H9 (cell line): ENCODE data around the gene ATP8A2. TPM values are rescaled to one million over a fixed set of nuclear protein-coding genes. Genes with fewer than 3 reads are reported as not detected.

Experiments
- DNase-seq: peaks from one replicate; pipeline ENCODE4 v3.0.0-alpha.2; 2017
- H2AFZ ChIP-seq: one replicate; pipeline ENCODE4 v1.6.1; 2013; ENCODE audit warnings: mild to moderate bottlenecking, low read length, control low read depth, moderate library complexity
- H2AK5ac ChIP-seq: 2 replicates; pipeline ENCODE4 v1.6.1; 2013; ENCODE audit warnings: low read length, control low read depth, mixed read lengths; ENCODE audit not compliant: insufficient read length
- H2BK120ac ChIP-seq: one replicate; pipeline ENCODE4 v1.6.1; 2013; ENCODE audit warnings: low read depth, mild to moderate bottlenecking, low read length, control low read depth, inconsistent platforms; ENCODE audit not compliant: poor library complexity, severe bottlenecking
- H2BK12ac ChIP-seq: 2 replicates; pipeline ENCODE4 v1.6.1; 2013; ENCODE audit warnings: low read length, control low read depth, mixed read lengths, low read depth; ENCODE audit not compliant: insufficient read length
- H2BK15ac ChIP-seq: 2 replicates; pipeline ENCODE4 v1.6.1; 2013; ENCODE audit warnings: low read depth, low read length, control low read depth
- H2BK20ac ChIP-seq: one replicate; pipeline ENCODE4 v1.6.1; 2013; ENCODE audit warnings: low read depth, mild to moderate bottlenecking, low read length, control low read depth, inconsistent platforms; ENCODE audit not compliant: poor library complexity, severe bottlenecking
- H2BK5ac ChIP-seq: 2 replicates; pipeline ENCODE4 v1.6.1; 2013; ENCODE audit warnings: low read length, control low read depth, mixed read lengths; ENCODE audit not compliant: insufficient read length
- H3K14ac ChIP-seq: 2 replicates; pipeline ENCODE4 v1.6.1; 2013; ENCODE audit warnings: low read length, control low read depth; ENCODE audit not compliant: insufficient read depth
- H3K18ac ChIP-seq: 2 replicates; pipeline ENCODE4 v1.6.1; 2013; ENCODE audit warnings: low read depth, mild to moderate bottlenecking, mixed read lengths, low read length, control low read depth; ENCODE audit not compliant: insufficient read length
- H3K23ac ChIP-seq: 2 replicates; pipeline ENCODE4 v1.6.1; 2013; ENCODE audit warnings: low read length, control low read depth, mixed read lengths, low read depth; ENCODE audit not compliant: insufficient read length
- H3K23me2 ChIP-seq: 2 replicates; pipeline ENCODE4 v1.6.1; 2013; ENCODE audit warnings: low read depth, mild to moderate bottlenecking, mixed read lengths, low read length, control low read depth; ENCODE audit not compliant: insufficient read length, poor library complexity, severe bottlenecking
- H3K27ac ChIP-seq: 2 replicates; pipeline ENCODE4 v1.5.1; 2013; ENCODE audit warnings: low read length, control low read depth, mixed read lengths, low read depth; ENCODE audit not compliant: insufficient read length
- H3K27me3 ChIP-seq: 2 replicates; pipeline ENCODE4 v1.6.1; 2013; ENCODE audit warnings: low read length, control low read depth, inconsistent platforms; ENCODE audit not compliant: insufficient read depth
- H3K4ac ChIP-seq: 2 replicates; pipeline ENCODE4 v1.6.1; 2013; ENCODE audit warnings: low read depth, mild to moderate bottlenecking, control low read depth, inconsistent platforms, low read length, moderate library complexity
- H3K4me1 ChIP-seq: 2 replicates; pipeline ENCODE4 v1.6.1; 2013; ENCODE audit warnings: low read length, control low read depth, inconsistent platforms; ENCODE audit not compliant: insufficient read depth
- H3K4me2 ChIP-seq: 2 replicates; pipeline ENCODE4 v1.6.1; 2013; ENCODE audit warnings: low read length, control low read depth, mixed read lengths; ENCODE audit not compliant: insufficient read length, insufficient read depth
- H3K56ac ChIP-seq: 2 replicates; pipeline ENCODE4 v1.6.1; 2013; ENCODE audit warnings: low read depth, mild to moderate bottlenecking, mixed read lengths, low read length, control low read depth; ENCODE audit not compliant: insufficient read length
- H3K79me1 ChIP-seq: 2 replicates; pipeline ENCODE4 v1.6.1; 2013; ENCODE audit warnings: low read depth, mild to moderate bottlenecking, moderate library complexity, low read length, control low read depth, inconsistent platforms; ENCODE audit not compliant: insufficient read depth, poor library complexity, severe bottlenecking
- H3K79me2 ChIP-seq: 2 replicates; pipeline ENCODE4 v1.6.1; 2013; ENCODE audit warnings: low read length, control low read depth, inconsistent platforms; ENCODE audit not compliant: insufficient read depth
- H3K9ac ChIP-seq: 2 replicates; pipeline ENCODE4 v1.6.1; 2013; ENCODE audit warnings: low read length, control low read depth, mixed read lengths; ENCODE audit not compliant: insufficient read length; ENCODE audit errors: extremely low read depth
- H3K9me3 ChIP-seq: one replicate; pipeline ENCODE4 v1.6.1; 2013; ENCODE audit warnings: low read depth, low read length, inconsistent platforms; ENCODE audit not compliant: control insufficient read depth
- H3T11ph ChIP-seq: one replicate; pipeline ENCODE4 v1.6.1; 2013; ENCODE audit warnings: mild to moderate bottlenecking, low read length, control low read depth, inconsistent platforms
- H4K20me1 ChIP-seq: one replicate; pipeline ENCODE4 v1.6.1; 2013; ENCODE audit not compliant: control insufficient read depth, insufficient read length, insufficient read depth
- H4K5ac ChIP-seq: 2 replicates; pipeline ENCODE4 v1.6.1; 2013; ENCODE audit warnings: low read depth, mild to moderate bottlenecking, mixed read lengths, low read length, control low read depth; ENCODE audit not compliant: insufficient read length
- H4K8ac ChIP-seq: replicated peaks from 2 replicates; pipeline ENCODE4 v1.6.1; 2013; ENCODE audit warnings: low read length, control low read depth, mixed read lengths, low read depth; ENCODE audit not compliant: insufficient read length
- H4K91ac ChIP-seq: 2 replicates; pipeline ENCODE4 v1.6.1; 2013; ENCODE audit warnings: low read depth, mild to moderate bottlenecking, moderate library complexity, mixed read lengths, low read length, control low read depth; ENCODE audit not compliant: insufficient read length
- H3K27ac Mint-ChIP-seq, 3 experiments: 2 replicates in 2 of 3; 3 replicates in 1 of 3; pipeline ENCODE4 v1.8.0; 2020 to 2021; ENCODE audit warnings: mixed read lengths in 3 of 3, mild to moderate bottlenecking in 1 of 3, moderate library complexity in 1 of 3
- H3K27me3 Mint-ChIP-seq: 2 replicates; pipeline ENCODE4 v1.8.0; 2021; ENCODE audit warnings: low read depth, mild to moderate bottlenecking, moderate library complexity, mixed read lengths
- H3K36me3 Mint-ChIP-seq, 3 experiments: 2 replicates in 2 of 3; 3 replicates in 1 of 3; pipeline ENCODE4 v1.8.0; 2020 to 2021; ENCODE audit warnings: low read depth in 3 of 3, mixed read lengths in 3 of 3; ENCODE audit not compliant: insufficient read depth in 1 of 3
- H3K4me1 Mint-ChIP-seq, 2 experiments: 2 replicates each; pipeline ENCODE4 v1.8.0; 2020; ENCODE audit warnings: mixed read lengths in 2 of 2
- H3K4me3 Mint-ChIP-seq, 2 experiments: 2 replicates in 1 of 2; 3 replicates in 1 of 2; pipeline ENCODE4 v1.8.0; 2020 to 2021; ENCODE audit warnings: mild to moderate bottlenecking in 2 of 2, mixed read lengths in 2 of 2, moderate library complexity in 1 of 2
- H3K9me3 Mint-ChIP-seq, 2 experiments: 2 replicates in 1 of 2; 3 replicates in 1 of 2; pipeline ENCODE4 v1.8.0; 2020; ENCODE audit warnings: mild to moderate bottlenecking in 2 of 2, mixed read lengths in 2 of 2, moderate library complexity in 1 of 2
- WGBS: extraction: QIAGEN DNeasy Blood & Tissue Kit; methylation state at CpG from one replicate; pipeline ENCODE4 v1.1.7; 2013; ENCODE audit warnings: missing lambda C conversion rate, low lambda C conversion rate, mixed read lengths; ENCODE audit not compliant: insufficient read length; ENCODE audit errors: extremely low coverage; 5-methylcytosine and 5-hydroxymethylcytosine counted together
- total RNA-seq: library from RNA; stranded (reverse); gene quantifications from 2 replicates; pipeline ENCODE4 v1.2.1, GENCODE V29; 2021
- TF ChIP-seq, protein P1 (sequence below): fragments of 200-600 bp; sonication (generic); conservative IDR thresholded peaks from 3 replicates; pipeline ENCODE4 v1.8.0; 2021; ENCODE audit warnings: antibody characterized with exemption, mild to moderate bottlenecking

ATP8A2 gene
- total RNA-seq, 1 experiment from 2014 or later, result 18.2 TPM

- Histone ChIP-seq H3K4me1 (peaks cover 4% of the 10 kb centered on the region; the same call in 1 of the 2 replicates), H3K56ac (no peak overlapping the region), H3K9me3 (no peaks in the 10 kb centered on the region), H2BK20ac (no peak overlapping the region), H3K4ac (no peak overlapping the region), H2BK120ac (no peak overlapping the region), H3K23ac (no peak overlapping the region), H3K27ac (no peak overlapping the region), H3K14ac (no peak overlapping the region; the same call in 1 of the 2 replicates), H3K23me2 (peaks cover 20% of the 10 kb centered on the region), H3K79me2 (no peaks in the 10 kb centered on the region), H3K4me2 (peak overlapping the region; percentile 70), H3K9ac (no peak overlapping the region), H2BK5ac (no peak overlapping the region), H4K20me1 (no peaks in the 10 kb centered on the region), H2BK15ac (no peak overlapping the region), H3K79me1 (no peaks in the 10 kb centered on the region), H2AK5ac (no peak overlapping the region), H4K5ac (no peak overlapping the region), H4K8ac (no peak overlapping the region), H2BK12ac (no peak overlapping the region), H2AFZ (no peak overlapping the region), H4K91ac (no peak overlapping the region), H3K27me3 (peaks cover 6% of the 10 kb centered on the region; the same call in 1 of the 2 replicates), H3T11ph (no peak overlapping the region), H3K18ac (no peak overlapping the region)
- peaks cover 16 to 22% of the 10 kb centered on the region in 2 experiments for H3K4me1 Mint-ChIP-seq
- DNase-seq, result peak; percentile 65
- WGBS, result no CpG with 5 or more reads among the region's 82 CpGs
- H3K9me3 Mint-ChIP-seq, result no peaks in the 10 kb centered on the region; a peak in 2 of 5 replicates
- H3K27me3 Mint-ChIP-seq, result peaks cover 61% of the 10 kb centered on the region
- peaks cover 5 to 20% (median 15%) of the 10 kb centered on the region in 3 experiments; a peak in 6 of 7 replicates for H3K36me3 Mint-ChIP-seq
- TF ChIP-seq, protein P1, sequence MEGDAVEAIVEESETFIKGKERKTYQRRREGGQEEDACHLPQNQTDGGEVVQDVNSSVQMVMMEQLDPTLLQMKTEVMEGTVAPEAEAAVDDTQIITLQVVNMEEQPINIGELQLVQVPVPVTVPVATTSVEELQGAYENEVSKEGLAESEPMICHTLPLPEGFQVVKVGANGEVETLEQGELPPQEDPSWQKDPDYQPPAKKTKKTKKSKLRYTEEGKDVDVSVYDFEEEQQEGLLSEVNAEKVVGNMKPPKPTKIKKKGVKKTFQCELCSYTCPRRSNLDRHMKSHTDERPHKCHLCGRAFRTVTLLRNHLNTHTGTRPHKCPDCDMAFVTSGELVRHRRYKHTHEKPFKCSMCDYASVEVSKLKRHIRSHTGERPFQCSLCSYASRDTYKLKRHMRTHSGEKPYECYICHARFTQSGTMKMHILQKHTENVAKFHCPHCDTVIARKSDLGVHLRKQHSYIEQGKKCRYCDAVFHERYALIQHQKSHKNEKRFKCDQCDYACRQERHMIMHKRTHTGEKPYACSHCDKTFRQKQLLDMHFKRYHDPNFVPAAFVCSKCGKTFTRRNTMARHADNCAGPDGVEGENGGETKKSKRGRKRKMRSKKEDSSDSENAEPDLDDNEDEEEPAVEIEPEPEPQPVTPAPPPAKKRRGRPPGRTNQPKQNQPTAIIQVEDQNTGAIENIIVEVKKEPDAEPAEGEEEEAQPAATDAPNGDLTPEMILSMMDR, result peak; percentile 30; the same call in 1 of the 3 replicates
- no peak overlapping the region for H3K27ac Mint-ChIP-seq
- peak overlapping the region; percentile 60 to 90 for H3K4me3 Mint-ChIP-seq
Measured at GRCh38 chr13:26050568-26051230, 678.9 kb downstream of the ATP8A2 start.
